HTR-8/SVneo (cell line): ENCODE measurements around the gene CYP27B1.

Source experiments
- DNase-seq: peaks from one replicate; pipeline ENCODE4 v3.0.0; 2011; ENCODE audit warnings: low spot score, mixed read lengths; ENCODE audit not compliant: insufficient read length
- FAIRE-seq: peaks from 2 replicates; lab custom pipeline; 2011; peaks lifted over from hg19 to GRCh38; lab: Jason Lieb, UNC

The CYP27B1 gene

DNA sequence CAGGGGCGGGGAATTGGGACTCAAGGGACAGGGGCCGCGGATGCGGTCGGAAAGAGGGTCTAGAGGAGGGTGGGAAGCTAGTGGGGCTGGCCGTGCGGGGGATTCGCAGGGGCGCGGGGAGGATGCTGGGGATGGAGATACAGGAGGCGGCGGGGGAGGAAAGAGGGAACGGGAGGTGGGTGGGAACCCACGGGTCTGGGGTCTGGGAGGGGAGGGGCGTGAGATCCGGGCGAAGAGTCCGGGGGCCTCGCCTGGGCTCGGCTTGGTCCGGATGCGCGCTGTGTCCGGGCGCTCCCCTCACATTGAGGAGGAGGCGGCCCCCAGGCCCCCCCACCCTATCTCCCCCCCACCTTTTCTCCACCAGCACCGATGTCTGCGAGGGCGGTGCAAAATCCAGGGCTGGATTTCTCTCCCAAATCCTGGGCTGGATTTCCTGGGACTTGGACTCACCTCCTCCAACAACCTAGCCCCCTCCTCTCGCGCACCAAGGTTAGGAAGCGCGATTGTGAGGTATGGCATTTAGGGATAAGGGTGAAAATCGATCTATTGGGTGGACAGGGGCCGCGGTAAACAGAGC lies 28.1 kb downstream of the CYP27B1 start, which contains the start of gene AGAP2:
Gene AGAP2 (minus strand): TSS at position 82 of the 577 bp plus-strand sequence. CDS start 496 bp downstream, outside the sequence.
- DNase-seq (peak; percentile 56), FAIRE-seq (no peak)

DNA sequence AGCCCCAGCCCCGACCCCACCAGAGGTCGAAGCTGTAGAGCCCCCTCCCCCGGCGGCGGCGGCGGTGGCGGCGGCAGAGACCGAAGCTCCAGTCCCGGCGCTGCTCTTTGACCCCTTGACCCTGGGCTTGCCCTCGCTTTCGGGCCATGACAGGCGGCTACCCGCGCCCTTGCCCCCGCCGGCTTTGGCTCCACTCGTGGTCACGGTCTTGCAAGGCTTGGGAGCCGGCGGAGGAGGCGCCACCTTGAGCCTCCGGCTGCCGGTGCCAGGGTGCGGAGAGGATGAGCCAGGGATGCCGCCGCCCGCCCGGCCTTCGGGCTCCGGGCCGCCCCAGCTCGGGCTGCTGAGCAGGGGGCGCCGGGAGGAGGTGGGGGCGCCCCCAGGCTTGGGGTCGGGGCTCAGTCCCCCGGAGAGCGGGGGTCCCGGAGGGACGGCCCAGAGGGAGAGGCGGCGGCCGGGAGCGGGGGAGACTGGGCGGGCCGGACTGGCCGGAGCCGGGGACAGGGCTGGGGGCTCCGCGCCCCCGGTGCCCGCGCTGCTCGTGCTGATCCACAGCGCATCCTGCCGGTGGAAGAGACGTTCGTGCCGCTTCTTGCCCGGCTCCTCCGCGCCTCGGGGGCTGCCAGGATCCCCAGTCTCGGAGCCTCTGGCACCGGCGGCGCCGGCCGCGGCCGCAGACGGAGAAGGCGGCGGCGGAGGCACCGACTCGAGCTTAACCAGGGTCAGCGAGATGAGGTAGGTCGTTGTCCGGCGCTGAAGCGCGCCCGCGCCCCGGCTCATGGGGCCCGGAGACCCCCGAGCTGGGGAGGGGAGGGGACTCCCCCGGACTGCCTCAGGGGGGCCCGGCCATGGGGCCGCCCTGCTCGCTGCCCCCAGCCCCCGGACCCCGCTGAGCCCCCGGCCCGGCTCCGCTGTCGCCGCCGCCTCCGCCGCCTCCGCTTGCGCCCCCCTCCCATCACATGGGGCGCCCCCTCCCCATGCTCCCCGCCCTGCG lies 29.1 kb downstream of the CYP27B1 start:
- no peak for FAIRE-seq
- DNase-seq, result no peak

DNA sequence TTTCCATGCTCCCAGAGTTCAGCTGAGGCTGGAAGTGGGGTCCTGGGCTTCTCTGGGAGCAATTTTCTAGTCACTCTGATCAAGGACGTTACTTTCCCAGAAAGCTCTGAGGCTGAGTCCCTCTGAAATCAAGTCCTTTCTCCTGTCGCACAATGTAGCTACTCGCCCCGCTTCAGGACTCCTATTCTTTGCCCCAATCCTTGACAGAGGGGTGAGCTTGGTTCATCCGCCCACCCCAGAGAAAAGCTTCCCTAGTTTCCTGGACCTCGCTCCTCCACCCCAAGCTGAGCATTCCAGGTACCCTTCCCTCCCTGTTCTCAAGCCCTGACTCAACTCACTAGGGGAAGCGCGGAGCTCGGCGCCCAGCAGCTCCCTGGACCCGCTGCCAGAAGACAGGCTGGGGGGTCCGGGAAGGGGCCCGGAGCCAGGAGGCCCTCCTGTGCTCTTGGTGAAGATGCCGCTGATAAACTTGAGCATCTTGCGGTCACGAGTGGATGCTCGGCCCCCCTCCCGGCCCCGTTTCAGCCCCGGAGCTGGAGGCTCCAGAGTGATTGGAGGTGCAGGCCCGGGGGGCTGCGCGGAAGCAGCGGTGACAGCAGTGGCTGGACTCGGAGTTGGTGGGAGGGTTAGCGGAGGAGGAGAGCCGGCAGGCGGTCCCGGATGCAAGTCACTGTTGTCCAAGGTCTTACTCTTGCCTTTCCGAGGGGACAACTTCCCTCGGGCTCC lies 30.0 kb downstream of the CYP27B1 start:
- no peak for FAIRE-seq
- no peak for DNase-seq

DNA sequence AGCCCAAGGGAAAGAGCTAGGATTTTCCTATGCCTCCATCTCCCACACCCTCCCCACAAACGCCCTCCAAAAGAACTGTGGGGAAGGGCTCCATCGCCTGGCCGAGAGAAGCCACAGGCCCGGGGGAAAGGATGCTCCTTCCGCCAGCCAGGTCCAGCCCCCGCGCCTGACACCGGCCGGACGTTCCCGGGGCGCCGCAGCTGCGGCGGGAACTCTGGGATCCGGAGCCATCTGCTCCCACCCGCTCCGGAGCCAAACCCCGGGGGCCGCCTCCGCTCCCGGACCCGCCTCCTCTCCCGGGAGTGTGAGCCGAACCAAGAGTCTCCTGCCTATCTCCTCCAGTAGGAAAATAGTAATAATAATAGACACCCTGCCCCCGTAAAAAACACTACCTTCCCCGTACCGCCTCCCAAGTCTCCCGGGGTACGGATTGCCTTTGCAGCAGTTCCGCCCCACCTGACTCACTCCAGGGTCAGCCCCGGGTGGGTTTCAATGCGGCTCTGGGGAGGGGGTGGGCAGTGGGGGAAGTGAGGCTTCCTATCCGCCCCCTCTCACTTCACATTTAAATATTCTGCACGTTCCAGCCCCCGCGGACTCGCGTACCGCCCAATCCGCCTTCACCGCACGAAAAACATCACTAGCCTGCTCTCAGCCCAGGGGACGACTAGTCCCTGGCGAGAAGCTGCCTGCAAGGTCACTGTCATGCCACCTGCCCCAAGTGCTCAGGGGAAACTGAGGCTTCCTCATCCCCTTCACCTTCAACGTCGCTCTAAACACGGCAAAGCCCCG lies 30.7 kb downstream of the CYP27B1 start:
- FAIRE-seq (peak; percentile 42), DNase-seq (peak; percentile 56)

DNA sequence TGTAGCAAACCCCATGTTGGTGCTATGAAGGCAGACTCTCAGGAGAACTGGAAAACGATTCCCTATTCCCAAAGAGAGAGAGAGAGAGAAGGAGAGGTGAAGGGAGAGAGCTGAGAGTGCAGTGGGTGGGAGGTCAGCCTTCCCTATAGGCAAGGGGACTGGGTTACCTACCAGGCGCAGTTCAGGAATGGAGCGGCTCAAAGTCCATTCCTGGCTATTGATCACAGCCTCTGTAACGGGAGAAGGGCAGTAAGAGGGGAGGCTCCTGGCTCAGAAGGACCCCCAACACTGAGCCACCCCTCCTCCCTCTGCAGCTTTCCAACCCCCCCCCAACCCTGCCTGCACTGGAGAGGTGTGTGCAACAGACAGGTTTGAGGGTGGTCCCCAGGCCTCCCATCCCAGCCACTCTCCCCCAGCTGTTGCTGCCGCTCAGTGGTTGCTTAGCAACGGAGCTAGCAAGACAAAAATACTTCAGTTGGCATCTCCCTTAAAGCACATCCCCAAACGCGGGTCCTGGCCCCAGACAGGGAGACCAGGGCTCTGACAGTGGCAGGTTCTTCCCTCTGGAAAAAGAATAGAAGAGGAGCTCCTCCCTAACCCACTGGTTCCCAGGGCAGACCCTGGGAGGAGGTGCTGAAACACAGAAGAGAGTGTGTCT lies 31.6 kb downstream of the CYP27B1 start:
- FAIRE-seq, result no peak
- DNase-seq, result no peak

DNA sequence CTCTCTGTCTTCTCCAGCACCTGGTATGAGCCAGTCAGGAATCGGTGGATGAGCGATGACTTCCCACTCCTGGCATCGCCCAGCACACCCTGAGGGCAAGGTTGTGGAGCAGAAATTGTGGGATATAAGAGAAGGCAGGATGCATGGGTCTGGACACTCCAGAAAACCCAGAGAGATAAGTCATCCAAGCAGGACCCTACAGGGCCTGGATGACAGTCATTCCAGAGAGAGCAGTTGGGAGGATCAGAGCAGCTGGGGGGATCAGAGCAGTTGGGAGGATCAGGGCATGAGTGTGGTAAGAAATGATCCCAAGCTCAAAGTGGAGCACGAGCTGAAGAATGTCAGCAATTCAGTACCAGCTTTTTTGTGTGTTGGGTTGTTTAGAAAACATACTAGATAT lies 32.3 kb downstream of the CYP27B1 start:
- DNase-seq, result no peak
- FAIRE-seq, result no peak

DNA sequence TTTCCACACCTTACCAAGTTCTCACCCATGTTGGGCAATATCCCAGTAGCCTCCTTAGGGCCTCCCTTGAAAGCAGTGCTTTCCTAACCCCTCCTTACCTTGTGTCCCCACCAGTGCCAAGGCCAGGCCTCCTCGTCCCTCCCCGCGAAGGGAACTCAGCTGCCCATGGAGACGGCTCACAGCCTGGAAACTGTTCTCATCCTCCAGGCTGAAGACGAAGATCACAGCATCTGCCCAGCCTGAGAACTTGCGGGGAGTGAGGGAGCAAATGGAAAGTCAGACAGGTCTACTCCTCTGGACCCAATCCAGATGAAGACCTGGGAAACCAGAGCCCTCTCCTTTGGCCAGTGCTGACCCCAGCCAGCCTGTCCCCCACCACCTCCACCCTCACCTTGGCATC lies 33.0 kb downstream of the CYP27B1 start:
- DNase-seq, result no peak
- no peak for FAIRE-seq

DNA sequence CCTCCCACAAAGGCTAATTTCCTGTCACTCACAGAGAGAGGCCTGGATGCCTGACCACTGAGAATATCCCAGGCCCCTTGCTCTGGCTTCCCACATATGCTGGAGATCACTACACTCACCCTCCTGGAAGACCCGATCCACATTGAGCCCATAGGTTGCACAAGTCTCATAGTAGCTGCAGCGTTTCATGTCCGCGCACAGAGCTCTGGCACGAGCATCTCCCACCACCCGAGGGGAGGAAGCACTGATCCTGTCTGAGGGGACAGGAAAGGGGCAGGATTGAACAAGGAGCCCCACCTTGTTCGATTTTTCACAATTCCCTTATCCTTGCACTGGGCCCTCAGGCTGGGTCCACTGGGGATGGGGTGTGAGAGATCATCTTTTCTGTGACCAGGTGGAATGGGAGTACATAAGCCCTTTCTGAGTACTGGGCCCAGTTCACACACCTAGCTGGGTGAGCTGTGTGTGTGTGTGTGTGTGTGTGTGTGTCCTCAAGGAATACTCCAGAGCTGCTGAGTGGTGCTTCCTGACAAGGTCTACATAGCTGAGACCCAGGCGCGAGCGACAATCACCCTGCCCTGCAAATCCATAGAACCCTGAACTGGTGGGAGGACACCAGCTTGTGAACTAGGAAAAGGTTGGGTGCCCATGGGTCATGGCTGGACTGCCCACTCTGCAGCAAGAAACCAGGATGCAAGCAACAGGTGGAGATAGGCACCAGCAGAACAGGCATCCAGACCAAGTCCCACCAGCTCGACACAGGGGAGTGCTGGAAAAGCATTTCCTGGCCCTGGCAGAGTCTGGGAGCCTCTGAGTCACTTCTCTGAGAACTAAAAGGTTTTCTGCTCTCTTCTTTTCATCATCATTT lies 33.9 kb downstream of the CYP27B1 start:
- DNase-seq, result no peak
- FAIRE-seq, result no peak

DNA sequence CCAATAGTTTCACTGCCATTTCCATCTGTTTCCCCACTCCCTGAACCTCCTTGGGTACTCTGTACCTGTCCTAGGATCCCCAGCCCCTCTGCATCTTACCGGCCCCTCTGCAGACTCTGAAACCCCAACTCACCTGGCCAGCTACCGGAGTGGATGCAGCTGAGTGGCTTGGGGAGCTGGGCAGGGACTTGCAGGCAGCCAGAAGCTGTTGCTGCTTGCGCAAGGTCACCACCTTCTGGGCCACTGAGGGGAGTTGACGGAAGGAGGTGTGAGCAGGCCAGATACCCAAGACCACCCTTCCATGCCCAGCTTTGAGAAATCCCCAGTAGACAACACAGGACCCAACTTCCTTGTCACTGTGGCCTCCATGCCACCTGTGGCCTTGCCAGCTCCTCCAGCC lies 34.6 kb downstream of the CYP27B1 start:
- DNase-seq, result no peak
- no peak for FAIRE-seq

DNA sequence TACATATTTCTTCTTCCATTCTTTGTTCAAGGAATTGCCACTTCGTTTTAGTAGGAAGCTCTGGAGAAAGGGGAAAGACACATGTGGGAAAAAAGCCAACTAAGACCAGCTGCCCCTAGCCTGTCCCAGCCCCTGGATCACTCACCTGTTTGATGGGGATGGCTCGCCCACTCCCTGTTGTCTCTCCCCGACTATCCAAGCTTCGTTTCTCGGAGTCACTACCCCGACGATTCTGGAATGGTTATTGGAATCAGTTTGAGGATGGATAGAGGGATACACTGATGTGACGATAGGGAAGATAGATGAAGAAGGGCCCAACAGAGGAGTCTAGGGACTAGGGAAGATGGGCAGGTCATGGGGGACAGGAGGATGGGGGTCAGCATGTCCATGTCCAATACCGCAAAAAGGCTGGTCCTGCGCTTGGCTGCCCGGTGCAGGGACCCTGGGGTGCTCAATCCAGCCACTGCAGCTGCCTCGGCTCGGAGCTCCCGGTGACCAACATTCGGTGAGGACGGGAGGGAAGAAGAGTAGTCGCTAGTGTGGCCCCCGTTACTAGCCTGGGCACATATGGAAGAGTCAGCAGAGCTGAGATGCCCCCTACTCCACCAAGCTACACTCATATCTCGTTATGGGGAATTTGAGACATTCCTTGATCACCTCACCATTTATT lies 35.3 kb downstream of the CYP27B1 start:
- DNase-seq, result no peak
- no peak for FAIRE-seq

DNA sequence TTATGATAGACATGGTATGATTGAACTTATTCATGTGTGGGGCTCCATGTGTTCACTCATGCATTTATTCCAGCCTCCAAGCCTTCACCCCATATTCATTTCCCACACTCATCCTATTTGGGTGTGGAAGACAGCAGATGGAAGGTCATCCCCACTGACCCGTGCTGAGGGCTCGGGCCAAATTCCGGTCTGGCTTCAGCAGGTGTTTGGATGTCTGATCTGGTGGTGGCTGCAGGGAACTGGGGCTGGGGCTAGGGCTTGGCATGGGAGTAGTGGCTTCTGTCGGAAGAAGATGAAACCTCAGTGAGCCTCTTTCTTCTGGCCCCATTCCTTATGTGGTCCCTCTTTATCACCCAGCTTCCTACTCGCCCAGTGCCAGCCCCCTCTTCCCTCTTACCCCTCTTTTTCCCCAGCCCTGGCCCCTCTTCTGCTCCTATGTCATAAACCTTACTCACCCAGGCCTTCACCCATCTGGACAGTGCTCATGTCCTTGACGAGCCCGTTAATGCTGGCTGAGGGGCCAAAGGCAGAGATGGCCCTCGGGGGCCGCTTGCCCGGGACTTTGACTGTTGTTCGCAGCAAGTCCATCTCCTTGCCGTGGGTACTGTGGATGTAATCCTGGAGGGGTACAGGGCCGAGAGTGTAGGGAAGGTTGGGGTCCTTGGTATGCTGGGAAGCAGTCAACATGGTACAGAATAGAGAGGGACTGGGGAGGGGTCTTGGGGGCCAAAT lies 36.4 kb downstream of the CYP27B1 start:
- DNase-seq (no peak), FAIRE-seq (no peak)

DNA sequence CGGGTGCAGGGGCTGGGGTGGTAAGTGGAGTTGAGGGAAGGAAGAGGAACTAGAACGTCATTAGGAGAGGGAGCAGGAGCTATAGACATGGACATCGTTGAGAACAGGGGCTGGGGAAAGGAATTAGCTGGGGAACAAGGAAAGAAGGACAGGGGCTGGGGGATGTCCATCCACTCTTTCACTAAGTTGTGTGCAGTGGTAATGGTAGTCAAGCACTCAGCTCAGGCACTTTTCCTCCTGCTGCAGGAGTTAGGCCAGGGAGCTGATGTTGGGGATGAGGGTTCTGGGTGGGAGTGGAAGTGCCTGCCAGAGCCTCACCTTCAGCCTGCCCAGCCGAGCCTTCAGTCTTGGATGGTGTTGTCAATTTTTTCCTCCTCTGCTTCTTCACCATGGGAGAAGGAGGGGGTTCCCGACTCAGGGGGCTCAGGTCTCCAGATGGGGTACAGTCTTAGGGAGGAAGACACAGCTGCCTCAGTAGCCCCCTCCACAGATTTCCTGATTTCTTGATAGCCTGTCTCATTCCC lies 37.5 kb downstream of the CYP27B1 start:
- no peak for DNase-seq
- FAIRE-seq, result no peak

DNA sequence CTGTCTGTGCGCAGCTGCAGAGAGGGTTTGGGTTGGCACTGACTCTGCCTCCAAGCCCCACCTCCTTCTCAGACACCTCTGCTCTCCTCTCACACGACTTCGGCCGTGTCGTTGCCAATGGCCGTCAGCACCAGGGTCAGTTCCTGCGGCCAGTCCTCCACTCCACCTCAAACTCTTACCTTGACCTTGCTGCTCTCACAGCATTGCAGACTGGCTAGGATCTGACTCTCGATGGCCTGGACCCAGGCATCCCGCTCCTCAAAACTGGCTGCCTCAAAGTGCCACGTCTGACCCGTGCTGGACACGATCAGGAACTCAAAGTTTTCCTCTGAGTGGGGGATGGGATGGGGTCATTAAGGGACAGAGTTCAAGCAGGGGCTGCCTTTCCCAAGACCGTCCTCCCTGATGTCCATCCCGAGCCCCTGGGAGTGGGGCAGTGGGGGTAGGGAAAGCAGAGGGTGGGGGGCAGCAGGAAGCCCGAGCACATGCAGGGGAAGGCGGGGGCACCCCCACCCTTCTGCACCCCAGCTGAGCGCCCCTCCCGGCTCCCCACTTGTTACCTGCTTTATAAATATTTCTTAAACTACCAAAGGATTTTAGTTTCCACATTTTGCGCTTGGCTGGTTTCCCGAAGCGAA lies 39.0 kb downstream of the CYP27B1 start:
- FAIRE-seq (no peak), DNase-seq (no peak)

DNA sequence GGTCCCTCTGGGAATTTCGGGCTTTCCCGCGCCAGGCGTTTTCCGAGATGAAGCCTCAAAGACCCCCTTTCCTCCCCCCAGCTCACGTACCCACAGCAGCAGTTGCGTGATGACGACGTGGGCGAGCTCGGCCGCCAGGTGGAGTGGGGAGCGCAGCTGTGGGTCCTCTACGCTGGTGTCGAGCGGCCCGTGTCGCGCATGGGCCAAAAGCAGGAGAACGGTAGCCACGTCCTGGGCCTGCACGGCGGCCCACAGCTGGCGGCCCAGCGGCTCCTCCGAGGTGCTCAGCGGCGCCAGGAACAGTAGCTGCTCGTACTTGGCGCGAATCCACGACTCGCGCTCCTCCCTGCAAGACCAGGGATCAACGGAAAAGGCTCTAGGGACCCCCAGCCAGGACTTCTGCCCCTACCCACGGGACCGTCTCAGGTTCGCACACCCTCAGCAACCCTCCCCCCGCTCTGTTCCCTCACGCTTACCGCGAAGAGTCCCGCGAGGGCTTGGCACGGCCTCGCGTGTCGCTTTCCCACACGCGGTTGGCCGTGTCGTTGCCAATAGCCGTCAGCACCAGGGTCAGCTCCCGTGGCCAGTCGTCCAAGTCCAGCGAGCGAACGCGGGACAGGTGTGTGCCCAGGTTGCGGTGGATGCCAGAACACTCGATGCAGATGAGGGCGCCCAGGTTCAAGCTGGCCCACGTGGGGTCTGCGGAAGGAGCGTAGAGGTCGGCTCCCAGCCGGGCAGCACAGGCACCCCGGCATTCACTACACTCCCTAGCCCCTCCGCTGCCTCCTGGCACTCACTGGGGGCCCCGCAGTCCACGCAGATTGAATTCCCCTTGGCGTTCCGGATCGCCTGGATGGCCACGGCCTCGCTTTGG lies 39.8 kb downstream of the CYP27B1 start:
- FAIRE-seq (no peak), DNase-seq (no peak)

DNA sequence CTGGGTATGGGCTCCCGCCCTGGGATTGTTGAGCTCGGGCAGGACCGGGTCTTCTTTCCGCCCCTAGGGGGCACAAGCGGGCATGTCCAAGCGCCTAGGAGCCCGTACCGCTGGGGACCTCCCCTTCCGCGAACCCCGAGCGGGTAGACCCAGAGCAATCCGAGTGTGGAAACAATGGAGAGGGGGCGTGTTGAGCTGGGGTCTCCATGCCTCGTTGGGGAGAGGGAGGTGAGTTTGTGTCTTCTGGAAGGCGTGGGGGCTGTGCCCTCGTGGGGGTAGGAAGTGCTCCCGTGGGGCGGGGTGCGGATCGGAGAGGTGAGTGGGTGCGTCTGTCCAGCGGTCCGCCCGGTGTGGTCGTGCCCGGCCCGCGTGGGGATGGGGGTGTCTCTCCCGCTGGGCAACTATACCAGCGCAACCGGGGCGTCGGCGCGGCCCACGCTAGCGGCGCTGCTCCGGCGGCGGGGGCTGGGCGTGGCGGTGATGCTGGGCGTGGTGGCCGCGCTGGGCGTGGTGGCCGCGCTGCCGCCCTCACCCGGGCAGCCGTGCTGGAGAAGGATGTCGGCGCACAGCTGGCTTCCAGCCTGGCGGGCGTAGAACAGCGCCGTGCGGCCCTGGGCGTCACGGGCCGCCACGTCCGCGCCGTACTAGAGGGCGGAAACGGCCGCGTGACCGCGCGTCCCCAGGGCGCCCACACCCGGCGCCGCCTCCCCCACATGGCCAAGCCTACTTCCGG lies 40.6 kb downstream of the CYP27B1 start:
- peak; percentile 96 for DNase-seq
- FAIRE-seq, result peak; percentile 97
